HG03571 (cell line): ENCODE measurements around the gene CCBE1.
"Not testable (repeated sequence)": the region's sequence is repeated elsewhere in the genome, so short reads cannot be mapped to it uniquely, and the experiment has no call there.

Source experiments
- ATAC-seq: cut with Tn5 transposase; IDR thresholded peaks from one replicate; pipeline ENCODE4 v1.9.1; 2021; ENCODE audit not compliant: unreplicated experiment

Gene CCBE1

DNA sequence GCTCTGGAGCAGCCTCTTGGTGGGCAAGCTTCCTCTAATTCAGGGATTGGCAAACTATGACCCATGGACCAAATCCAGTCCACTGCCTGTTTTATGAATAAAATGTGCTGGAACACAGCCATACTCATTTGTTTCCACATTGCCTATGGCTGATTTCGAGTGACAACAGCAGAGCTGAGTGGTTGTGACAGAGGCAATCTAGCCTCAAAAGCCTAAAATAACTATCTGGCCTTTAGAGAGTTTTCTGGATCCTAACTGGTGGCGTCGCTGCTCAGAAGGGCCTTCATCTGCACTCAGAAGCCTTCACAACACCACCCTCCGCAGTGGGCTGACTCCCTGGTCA, 147.1 kb downstream of the CCBE1 start:
- ATAC-seq, result no peak

GRCh38 chr18:59549503-59550173, 147.6 kb downstream of the CCBE1 start:
- ATAC-seq, result no peak

DNA sequence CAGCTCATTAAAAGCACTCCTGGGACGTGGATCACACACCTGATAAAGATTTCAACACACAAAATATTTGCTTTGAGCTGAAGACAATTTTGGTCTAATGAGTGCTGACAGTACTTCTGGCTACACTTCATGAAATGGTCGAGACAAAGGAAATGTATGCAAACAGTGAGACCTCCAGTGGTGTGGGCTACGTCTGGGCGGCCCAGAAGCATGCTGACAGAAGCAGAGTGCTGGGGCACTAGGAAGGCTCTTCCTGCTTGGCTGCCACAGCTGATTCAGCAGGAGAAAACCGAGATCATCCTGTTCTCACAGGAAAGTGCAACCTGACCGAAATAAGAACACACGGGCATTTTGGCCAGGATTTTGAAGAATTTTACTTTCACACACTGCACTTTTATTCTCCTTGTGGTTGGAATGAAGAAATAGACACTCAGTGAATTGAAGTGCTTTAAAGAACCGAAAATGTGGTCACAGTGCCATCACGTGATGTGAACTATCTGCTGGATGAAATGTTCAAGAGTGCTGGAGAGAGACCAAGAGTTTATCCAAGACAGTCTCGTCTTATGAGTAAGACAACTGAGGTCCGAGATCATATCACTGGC, 149.5 kb downstream of the CCBE1 start:
- ATAC-seq, result no peak

DNA sequence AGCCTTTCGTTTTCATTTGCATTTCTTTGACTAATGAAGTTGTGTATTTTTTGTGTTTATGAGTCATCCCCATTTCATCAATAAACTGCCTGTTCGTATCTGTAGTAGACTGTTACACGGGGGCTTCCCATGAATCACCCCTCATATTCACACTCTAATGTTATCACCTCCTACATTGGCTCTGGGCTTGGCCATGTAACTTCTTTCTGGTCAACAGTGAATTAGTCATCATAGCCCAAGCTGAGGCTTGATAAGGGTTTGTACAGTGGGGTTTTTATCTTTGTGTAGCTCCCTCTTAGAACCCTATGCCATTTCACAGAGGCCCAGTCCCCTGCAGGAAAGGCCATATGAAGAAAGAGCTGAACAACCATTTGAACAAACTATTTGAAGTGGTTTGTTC, 151.0 kb downstream of the CCBE1 start:
- no peak for ATAC-seq

- ATAC-seq, result no peak
Measured at GRCh38 chr18:59540780-59541179, 156.4 kb downstream of the CCBE1 start.

GRCh38 chr18:59540346-59540745, 156.9 kb downstream of the CCBE1 start:
- ATAC-seq, result no peak

GRCh38 chr18:59539108-59539507, 158.1 kb downstream of the CCBE1 start:
- ATAC-seq, result no peak

GRCh38 chr18:59537579-59537978, 159.6 kb downstream of the CCBE1 start:
- no peak for ATAC-seq

GRCh38 chr18:59536166-59536565, 161.1 kb downstream of the CCBE1 start:
- no peak for ATAC-seq

DNA sequence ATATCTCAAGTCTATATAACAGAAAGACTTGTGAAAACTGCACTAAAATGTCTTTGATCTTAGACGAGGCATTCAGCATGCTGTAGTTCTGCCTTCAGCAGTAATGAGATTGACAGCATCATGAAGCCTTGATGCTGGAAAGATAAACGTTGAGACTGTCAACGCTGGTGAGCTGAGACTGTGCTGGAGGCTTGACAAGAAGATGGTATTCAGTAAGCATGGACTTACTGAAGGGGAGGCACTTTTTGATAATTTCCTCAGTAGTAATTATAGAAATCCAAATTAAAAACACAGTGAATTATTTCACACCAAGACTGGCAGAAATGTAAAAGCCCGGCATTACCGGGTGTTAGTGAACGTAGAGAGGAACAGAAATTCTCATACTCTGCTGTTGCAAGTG, 162.2 kb downstream of the CCBE1 start:
- no peak for ATAC-seq

DNA sequence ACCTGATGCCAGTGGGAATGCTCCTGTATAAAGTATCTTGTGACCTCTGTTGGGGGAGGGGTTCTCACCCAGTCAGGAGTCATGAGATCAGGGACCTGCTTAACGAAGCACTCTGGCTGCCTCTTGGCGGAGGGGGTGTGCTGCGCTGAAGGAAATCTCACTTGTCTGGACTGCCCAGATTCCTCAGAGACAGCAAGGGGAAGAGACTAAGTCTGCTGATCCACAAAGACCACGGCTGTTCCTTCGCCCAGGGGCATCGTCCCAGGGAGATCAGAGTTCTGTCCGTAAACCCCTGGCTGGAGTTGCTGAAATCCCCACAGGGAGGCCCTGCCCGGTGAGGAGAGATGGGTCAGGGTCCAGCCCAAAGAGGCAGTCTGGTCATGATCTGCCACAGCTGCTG, 168.4 kb downstream of the CCBE1 start:
- no peak for ATAC-seq

DNA sequence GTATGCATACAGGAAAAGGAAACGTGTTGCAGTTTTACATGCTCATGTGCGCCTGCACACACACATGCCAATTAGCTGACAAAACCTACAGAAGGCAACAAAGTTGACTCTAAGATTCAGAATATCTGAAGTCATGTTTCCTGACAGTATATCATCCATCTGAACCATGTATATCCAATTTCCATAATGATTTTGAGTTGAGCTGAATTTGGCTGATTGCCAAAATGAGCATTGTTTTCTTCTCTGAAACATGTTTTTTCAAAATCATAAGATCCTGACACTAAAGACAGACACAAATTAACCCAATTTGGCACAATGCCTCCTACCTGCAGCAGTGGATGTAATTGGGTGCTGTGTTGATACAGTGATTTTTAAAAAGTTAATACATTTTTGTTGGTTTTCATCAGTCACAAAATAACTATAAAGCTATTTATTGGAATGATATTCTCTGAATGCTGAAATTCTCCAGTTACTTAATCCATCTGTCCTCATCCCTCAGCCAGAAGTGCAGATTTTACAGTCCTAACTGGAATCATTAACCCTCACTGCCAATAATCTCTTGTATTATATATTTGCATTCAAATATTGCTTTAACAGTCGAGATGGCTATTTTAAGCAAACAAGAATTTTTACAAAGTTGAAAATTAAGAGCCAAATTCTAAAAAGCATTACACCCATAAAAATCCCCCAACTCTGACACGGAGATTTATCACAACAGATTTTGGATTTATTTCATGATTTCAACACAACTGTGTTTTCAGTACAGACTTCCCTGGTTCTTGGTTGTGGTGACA, 176.5 kb downstream of the CCBE1 start:
- ATAC-seq, result no peak

DNA sequence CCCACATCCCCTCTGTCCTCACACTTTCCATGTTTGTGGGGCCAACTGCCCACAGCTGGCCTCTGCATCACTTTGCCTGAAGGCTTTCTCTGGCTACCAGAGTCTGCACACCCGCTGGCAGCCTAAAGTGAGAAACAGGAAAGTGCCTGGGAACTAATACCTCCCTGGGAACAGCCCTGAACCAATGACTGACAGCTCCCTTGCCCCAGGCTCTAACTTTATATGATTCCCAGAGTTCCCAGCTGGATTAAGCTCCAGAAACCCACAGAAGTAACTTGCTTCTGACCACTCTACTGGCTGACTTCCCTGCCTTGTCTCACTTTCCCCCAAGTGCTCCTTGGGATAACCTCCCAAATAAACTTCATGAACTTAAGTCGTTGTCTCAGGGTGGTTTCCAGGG, 178.5 kb downstream of the CCBE1 start:
- no peak for ATAC-seq

GRCh38 chr18:59517446-59518165, 179.6 kb downstream of the CCBE1 start:
- no peak for ATAC-seq

DNA sequence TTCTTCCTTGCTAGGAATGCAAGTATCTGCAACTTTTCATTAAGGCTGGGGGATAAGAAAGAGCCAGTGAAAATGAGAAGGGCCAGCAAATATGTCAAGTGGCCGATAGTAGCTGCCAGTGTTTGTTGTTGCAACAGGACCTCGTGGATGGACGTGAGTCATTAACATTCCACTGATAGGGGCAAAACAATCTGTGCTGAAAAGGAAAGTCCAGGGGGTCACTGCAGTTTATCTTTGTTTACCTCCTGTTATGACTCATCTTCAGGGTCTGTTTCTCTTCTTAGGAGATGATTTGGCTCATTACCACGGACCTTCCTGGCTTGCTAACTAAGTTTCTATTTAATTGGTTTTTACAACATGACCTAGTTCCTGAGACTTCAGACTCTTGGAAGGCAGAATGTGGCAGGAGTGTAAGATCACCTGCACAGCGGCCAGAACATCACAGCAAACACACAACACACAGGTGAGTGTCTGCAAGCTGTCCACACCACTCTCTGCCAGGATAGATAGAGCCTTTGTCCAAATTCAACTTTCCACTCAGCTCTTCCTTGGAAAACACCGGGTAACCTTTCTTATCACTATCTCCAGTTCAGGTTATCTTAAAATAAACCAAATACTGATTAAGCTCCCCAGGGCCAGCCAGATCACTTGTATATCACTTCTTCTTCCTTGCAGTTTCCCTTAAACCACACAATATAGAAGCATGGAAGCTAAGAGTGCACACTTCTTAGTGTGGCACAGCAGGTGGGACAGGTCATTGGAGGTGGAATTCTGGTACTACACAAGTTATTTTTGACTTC, 180.7 kb downstream of the CCBE1 start:
- no peak for ATAC-seq

DNA sequence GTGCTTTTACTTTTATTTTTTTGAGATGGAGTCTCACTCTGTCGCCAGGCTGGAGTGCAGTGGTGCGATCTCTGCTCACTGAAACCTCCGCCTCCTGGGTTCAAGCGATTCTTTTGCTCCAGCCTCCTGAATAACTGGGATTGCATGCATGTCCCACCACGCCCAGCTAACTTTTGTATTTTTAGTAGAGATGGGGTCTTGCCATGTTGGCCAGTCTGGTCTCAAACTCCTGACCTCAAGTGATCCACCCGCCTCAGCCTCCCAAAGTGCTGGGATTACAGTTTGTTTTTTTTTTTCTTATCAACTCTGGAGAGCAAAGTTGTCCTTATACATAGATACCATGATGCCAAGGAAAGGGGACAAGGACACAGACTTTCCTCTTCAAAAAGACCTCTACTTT, 181.3 kb downstream of the CCBE1 start:
- not testable (repeated sequence) for ATAC-seq

- no peak for ATAC-seq
Measured at GRCh38 chr18:59515147-59515546, 182.1 kb downstream of the CCBE1 start.

DNA sequence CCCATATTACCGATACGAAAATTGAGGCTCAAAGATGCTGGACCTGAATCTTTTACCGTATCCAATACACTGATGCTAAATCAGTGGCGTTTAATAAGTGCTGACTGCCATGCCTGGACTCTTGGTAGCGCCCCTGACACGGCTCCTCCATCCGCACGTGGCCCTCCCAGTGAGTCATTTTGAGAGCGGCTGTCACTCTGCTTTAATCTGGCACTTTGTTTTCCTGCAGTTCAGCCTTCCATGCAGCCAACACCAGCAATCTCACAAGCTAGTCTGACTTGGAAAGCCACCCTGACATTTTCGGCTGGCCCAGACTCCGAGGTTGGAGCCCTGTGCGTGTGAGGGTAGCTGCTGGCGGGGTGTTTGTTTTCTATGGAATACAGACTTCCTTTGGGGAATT, 183.0 kb downstream of the CCBE1 start:
- ATAC-seq, result no peak

- no peak for ATAC-seq
Measured at GRCh38 chr18:59512025-59512755, 185.0 kb downstream of the CCBE1 start.
